Lung (tissue), 12 donors: ENCODE measurements around the gene S100A12. TPM values are rescaled to one million over a fixed set of nuclear protein-coding genes. Genes with fewer than 3 reads are reported as not detected.

Experiments
- ATAC-seq: fragments of 200-7000 bp; cut with Tn5 transposase; one replicate; pipeline ENCODE4 v1.9.1; 2020; ENCODE audit warnings: moderate number of reproducible peaks; ENCODE audit not compliant: insufficient read depth, low FRiP score
- DNase-seq, 3 donors: peaks; one replicate each; pipeline ENCODE4 v3.0.0-alpha.2; 2013 to 2017
- H3K27ac ChIP-seq, 2 donors: one replicate each; pipeline ENCODE4 v1.5.1; 2013; ENCODE audit warnings: mild to moderate bottlenecking in 2 of 2, moderate library complexity in 2 of 2, control low read depth in 1 of 2, inconsistent platforms in 1 of 2, low read depth in 1 of 2, low read length in 1 of 2
- H3K27me3 ChIP-seq, 3 donors: one replicate each; pipeline ENCODE4 v1.5.1; 2013; ENCODE audit warnings: low read length in 2 of 3; ENCODE audit not compliant: control insufficient read depth in 3 of 3, insufficient read depth in 3 of 3
- H3K36me3 ChIP-seq, 4 donors: one replicate each; pipeline ENCODE4 v1.5.1; 2013; ENCODE audit warnings: low read length in 4 of 4, mild to moderate bottlenecking in 1 of 4, moderate library complexity in 1 of 4; ENCODE audit not compliant: control insufficient read depth in 4 of 4, insufficient read depth in 4 of 4
- H3K4me1 ChIP-seq, 5 donors: one replicate each; pipeline ENCODE4 v1.5.1; 2013; ENCODE audit warnings: low read length in 5 of 5, mild to moderate bottlenecking in 2 of 5, moderate library complexity in 1 of 5; ENCODE audit not compliant: control insufficient read depth in 5 of 5, insufficient read depth in 5 of 5
- H3K4me3 ChIP-seq: one replicate; pipeline ENCODE4 v1.5.1; 2013; ENCODE audit warnings: mild to moderate bottlenecking, control low read depth, moderate library complexity
- H3K9ac ChIP-seq, 2 donors: one replicate each; pipeline ENCODE4 v1.5.1; 2013; ENCODE audit warnings: low read length in 2 of 2, control low read depth in 1 of 2; ENCODE audit not compliant: insufficient read depth in 1 of 2
- H3K9me3 ChIP-seq, 4 donors: one replicate each; pipeline ENCODE4 v1.5.1; 2013; ENCODE audit warnings: low read length in 3 of 4, mild to moderate bottlenecking in 1 of 4, moderate library complexity in 1 of 4; ENCODE audit not compliant: control insufficient read depth in 4 of 4, insufficient read depth in 3 of 4
- CTCF ChIP-seq: IDR thresholded peaks from 2 replicates; pipeline ENCODE4 v1.5.1; 2012; ENCODE audit warnings: mild to moderate bottlenecking; ENCODE audit errors: control extremely low read depth, extremely low read depth
- WGBS, 2 donors: extraction: QIAGEN DNeasy Blood & Tissue Kit; methylation state at CpG; one replicate each; pipeline ENCODE4 v1.1.7; 2013; 5-methylcytosine and 5-hydroxymethylcytosine counted together
- polyA plus RNA-seq, 2 donors: library from polyadenylated mRNA; stranded (reverse); fragments of 200-250 nt; gene quantifications; one replicate each; pipeline ENCODE4 v1.2.1, GENCODE V29; 2013
- total RNA-seq, 2 donors: library from RNA; depleted of rRNA in 1 of 2; stranded (reverse); fragments of >200 nt in 1 of 2; gene quantifications; one replicate each; pipeline ENCODE4 v1.2.1, GENCODE V29; 2014 to 2021
- donor health status: control.
- donor health status: control.
- donor health status: Bipolar disorder and iron deficiency.
- donor health status: healthy.
- donor health status: DM: yes; HTN: yes; CAD: no.

The S100A12 gene
- total and polyA plus RNA-seq, 4 donors, result 14.9 to 1,191 (median 37.8) TPM

GRCh38 chr1:153395776-153396175 is 20.4 kb upstream of the S100A12 start:
- ATAC-seq (no peak), DNase-seq (no peak)
- WGBS, 2 donors, result 85 to 97% methylated on average over 6 of the region's 6 CpGs
- no peaks in the 10 kb centered on the region for H3K9me3 ChIP-seq
- H3K4me1 ChIP-seq, result no peaks in the 10 kb centered on the region
- H3K27me3 ChIP-seq, result peaks cover under 1 to 7% (median 3%) of the 10 kb centered on the region in 3 donors
- no peak overlapping the region for H3K9ac ChIP-seq
- no peak for TF ChIP-seq CTCF
- no peak overlapping the region for H3K4me3 ChIP-seq
- H3K36me3 ChIP-seq, result no peaks in the 10 kb centered on the region
- H3K27ac ChIP-seq, result no peak overlapping the region

GRCh38 chr1:153395136-153395685 is 19.8 kb upstream of the S100A12 start:
- no peak for TF ChIP-seq CTCF
- Histone ChIP-seq H3K27me3 (peaks cover 0 to 7% (median 3%) of the 10 kb centered on the region in 3 donors), H3K4me3 (no peak overlapping the region), H3K4me1 (no peaks in the 10 kb centered on the region), H3K9ac (no peak overlapping the region), H3K27ac (no peak overlapping the region), H3K36me3 (no peaks in the 10 kb centered on the region), H3K9me3 (no peaks in the 10 kb centered on the region)
- DNase-seq, result no peak
- 78 to 84% methylated on average over 7 of the region's 7 CpGs for WGBS, 2 donors
- ATAC-seq, result no peak

- ATAC-seq, result no peak
Observed at GRCh38 chr1:153394391-153394790, 19.0 kb upstream of the S100A12 start.

More at GRCh38 chr1:153394391-153394790, 19.0 kb upstream of the S100A12 start:
- H3K36me3 ChIP-seq, result no peaks in the 10 kb centered on the region
- H3K9me3 ChIP-seq, result no peaks in the 10 kb centered on the region
- H3K4me3 ChIP-seq, result no peak overlapping the region
- no peak overlapping the region for H3K27ac ChIP-seq
- no peak for TF ChIP-seq CTCF
- no peaks in the 10 kb centered on the region for H3K4me1 ChIP-seq
- DNase-seq, result no peak
- WGBS, 2 donors, result 77 to 84% methylated on average over 5 of the region's 5 CpGs
- H3K9ac ChIP-seq, result no peak overlapping the region
- H3K27me3 ChIP-seq, result peaks cover 0 to 7% (median 3%) of the 10 kb centered on the region in 3 donors
